SU-DHL-6 (cell line): ENCODE measurements around the gene SCN8A.

Source experiments
- CTCF ChIP-seq: fragments of 200-600 bp; sonication (generic); IDR thresholded peaks from one replicate; pipeline ENCODE4 v1.5.1; 2017; ENCODE audit warnings: antibody characterized with exemption, mild to moderate bottlenecking, low read length, moderate library complexity; ENCODE audit not compliant: insufficient read depth, poor library complexity, severe bottlenecking
- EZH2phosphoT487 ChIP-seq: fragments of 200-600 bp; sonication (generic), shearing (Covaris generic); conservative IDR thresholded peaks from 2 replicates; pipeline ENCODE4 v1.6.1; 2018; ENCODE audit warnings: mild to moderate bottlenecking, antibody characterized with exemption, low read length, moderate library complexity, mixed read lengths

GRCh38 chr12:51621156-51621922 is 30.3 kb downstream of the SCN8A start:
- TF ChIP-seq CTCF (no peak), EZH2phosphoT487 (no peak)
